OCI-LY7 (cell line): ENCODE results near the gene KLF15. TPM values are rescaled to one million over a fixed set of nuclear protein-coding genes. Genes with fewer than 3 reads are reported as not detected.

Source experiments
- BruUV-seq: library from RNA; stranded (reverse); fragments of 400-500 nt; replicated peaks from 2 replicates; lab custom pipeline; 2021; lab: Mats Ljungman, UMichigan
- CTCF ChIA-PET: fragments of 300-600 bp; sonication (Branson Sonifier 250); formaldehyde crosslinking; loops from one replicate; lab custom pipeline; 2022; ENCODE audit warnings: antibody characterized with exemption; ENCODE audit not compliant: unreplicated experiment; lab: Charles Lee
- POLR2A ChIA-PET: fragments of 300-600 bp; sonication (Branson Sonifier 250); formaldehyde crosslinking; loops from one replicate; lab custom pipeline; 2022; ENCODE audit warnings: antibody characterized with exemption; lab: Charles Lee
- DNase-seq: peaks from one replicate; pipeline ENCODE4 v3.0.0-alpha.2; 2015; ENCODE audit warnings: low spot score
- H2AFZ ChIP-seq: fragments of 200-600 bp; sonication (generic), shearing (Covaris generic); 2 replicates; pipeline ENCODE4 v1.6.1; 2014; ENCODE audit warnings: mild to moderate bottlenecking, antibody characterized with exemption, low read length, moderate library complexity
- H3K27ac ChIP-seq: fragments of 200-600 bp; sonication (generic); 2 replicates; pipeline ENCODE4 v1.5.1; 2014; ENCODE audit warnings: mixed run types, low read depth, mild to moderate bottlenecking, moderate library complexity, low read length, inconsistent platforms; ENCODE audit not compliant: poor library complexity, severe bottlenecking
- H3K36me3 ChIP-seq: fragments of 200-600 bp; sonication (generic); 2 replicates; pipeline ENCODE4 v1.6.1; 2014; ENCODE audit warnings: mild to moderate bottlenecking, antibody characterized with exemption, low read length, moderate library complexity, mixed read lengths; ENCODE audit not compliant: insufficient read depth
- H3K4me1 ChIP-seq: fragments of 200-600 bp; sonication (generic); 2 replicates; pipeline ENCODE4 v1.5.1; 2014; ENCODE audit warnings: mild to moderate bottlenecking, low read length; ENCODE audit not compliant: insufficient read depth, poor library complexity, severe bottlenecking
- H3K4me2 ChIP-seq: fragments of 200-600 bp; sonication (generic); 2 replicates; pipeline ENCODE4 v1.6.1; 2014; ENCODE audit warnings: mild to moderate bottlenecking, low read length
- H3K4me3 ChIP-seq: fragments of 200-600 bp; sonication (generic); 2 replicates; pipeline ENCODE4 v1.5.1; 2014; ENCODE audit warnings: mild to moderate bottlenecking, low read depth, low read length; ENCODE audit not compliant: poor library complexity, severe bottlenecking
- H3K79me2 ChIP-seq: fragments of 200-600 bp; sonication (generic); 2 replicates; pipeline ENCODE4 v1.6.1; 2016; ENCODE audit warnings: low read depth, mild to moderate bottlenecking, low read length, moderate library complexity, mixed read lengths; ENCODE audit not compliant: insufficient read depth
- H3K9me2 ChIP-seq: fragments of 200-600 bp; sonication (generic); 2 replicates; pipeline ENCODE4 v1.6.1; 2016; ENCODE audit warnings: mild to moderate bottlenecking, low read length, mixed read lengths; ENCODE audit not compliant: insufficient read depth
- H3K9me3 ChIP-seq: fragments of 200-600 bp; sonication (generic); 2 replicates; pipeline ENCODE4 v1.6.1; 2014; ENCODE audit warnings: mild to moderate bottlenecking, mixed run types, low read length, mixed read lengths
- H4K20me1 ChIP-seq: fragments of 200-600 bp; sonication (generic); 2 replicates; pipeline ENCODE4 v1.6.1; 2014; ENCODE audit warnings: mild to moderate bottlenecking, antibody characterized with exemption, low read length, moderate library complexity, mixed read lengths; ENCODE audit not compliant: insufficient read depth
- CTCF ChIP-seq: fragments of 200-600 bp; sonication (generic); conservative IDR thresholded peaks from 2 replicates; pipeline ENCODE4 v1.5.1; 2014; ENCODE audit warnings: mild to moderate bottlenecking, antibody characterized with exemption, low read length, moderate library complexity, mixed read lengths
- EZH2phosphoT487 ChIP-seq: fragments of 200-600 bp; sonication (generic); IDR thresholded peaks from 2 replicates; pipeline ENCODE4 v1.6.1; 2018; ENCODE audit warnings: low read depth, borderline replicate concordance, mild to moderate bottlenecking, mixed run types, antibody characterized with exemption, low read length, moderate library complexity, mixed read lengths
- intact Hi-C: fragments of 100-400 bp; cut with micrococcal nuclease; formaldehyde crosslinking; loops from one replicate; pipeline ENCODE4 v1.10.0; 2022; ENCODE audit not compliant: unreplicated experiment
- total RNA-seq, 2 experiments: library from RNA; depleted of rRNA in 1 of 2; stranded (reverse); fragments of >200 nt in 1 of 2; shearing (Covaris generic) in 1 of 2; gene quantifications; 2 replicates each; pipeline ENCODE4 v1.2.3, GENCODE V29; 2014 to 2022

Gene KLF15
- total RNA-seq, 2 experiments from 2014 or later: 12.3 to 26.4 TPM

- CTCF ChIA-PET: no interaction called here
- DNase-seq: no peak
- intact Hi-C loops: no loop called here
These were observed 15.5 kb downstream of the KLF15 start for GRCh38 chr3:126341755-126342150.

GRCh38 chr3:126340943-126341754 lies 16.1 kb downstream of the KLF15 start:
- no peaks in the 10 kb centered on the region for H3K79me2 ChIP-seq
- no peaks in the 10 kb centered on the region for H4K20me1 ChIP-seq
- ChIA-PET CTCF (no interaction called here), POLR2A (no interaction called here)
- no peak overlapping the region for H3K27ac ChIP-seq
- no peaks in the 10 kb centered on the region for H3K4me1 ChIP-seq
- H2AFZ ChIP-seq: no peak overlapping the region
- H3K36me3 ChIP-seq: no peaks in the 10 kb centered on the region
- no peaks in the 10 kb centered on the region for H3K9me2 ChIP-seq
- no peak overlapping the region for H3K4me3 ChIP-seq
- DNase-seq: no peak
- no peak for TF ChIP-seq CTCF
- no peak for TF ChIP-seq EZH2phosphoT487
- no peaks in the 10 kb centered on the region for H3K9me3 ChIP-seq
- no TSS peak for BruUV-seq
- H3K4me2 ChIP-seq: no peak overlapping the region
- intact Hi-C loops: no loop called here

More at GRCh38 chr3:126341755-126342150, 15.5 kb downstream of the KLF15 start:
- no TSS peak for BruUV-seq
- Histone ChIP-seq H3K27ac (no peak overlapping the region), H3K9me2 (no peaks in the 10 kb centered on the region), H4K20me1 (no peaks in the 10 kb centered on the region), H3K9me3 (no peaks in the 10 kb centered on the region), H3K4me2 (no peak overlapping the region), H3K36me3 (no peaks in the 10 kb centered on the region), H3K4me3 (no peak overlapping the region), H2AFZ (no peak overlapping the region), H3K4me1 (no peaks in the 10 kb centered on the region), H3K79me2 (no peaks in the 10 kb centered on the region)
- POLR2A ChIA-PET: interaction anchor here (0.9 kb wide), 1 partner anchor 129 kb away, joined by 3 read pairs; no protein-coding TSS in a partner anchor
- TF ChIP-seq CTCF (no peak), EZH2phosphoT487 (no peak)

GRCh38 chr3:126340596-126340942 lies 16.6 kb downstream of the KLF15 start:
- Histone ChIP-seq H2AFZ (no peak overlapping the region), H3K27ac (no peak overlapping the region), H3K4me1 (no peaks in the 10 kb centered on the region), H3K36me3 (no peaks in the 10 kb centered on the region), H3K9me2 (no peaks in the 10 kb centered on the region), H3K79me2 (no peaks in the 10 kb centered on the region), H3K4me2 (no peak overlapping the region), H3K9me3 (no peaks in the 10 kb centered on the region), H3K4me3 (no peak overlapping the region), H4K20me1 (no peaks in the 10 kb centered on the region)
- CTCF ChIA-PET: no interaction called here
- POLR2A ChIA-PET: no interaction called here
- no peak for TF ChIP-seq CTCF
- no peak for TF ChIP-seq EZH2phosphoT487
- intact Hi-C loops: no loop called here
- no peak for DNase-seq
- no TSS peak for BruUV-seq
